Measurements from ENCODE around the gene SHISA8. TPM values are rescaled to one million over a fixed set of nuclear protein-coding genes. Genes with fewer than 3 reads are reported as not detected.

SHISA8 gene
- total and polyA plus RNA-seq, 8 donors = 0.15 TPM; not detected in 7

GRCh38 chr22:41892721-41893120, 22.2 kb downstream of the SHISA8 start:
- DNase-seq = no peak
- no peak overlapping the region for H3K4me3 ChIP-seq
- intact Hi-C loops (cut with DNase I; ENCODE audit: low total_unique reads) = no loop called here
- no peaks in the 10 kb centered on the region for H3K27me3 ChIP-seq
- H3K27ac ChIP-seq = no peak overlapping the region
- H3K4me1 ChIP-seq = no peaks in the 10 kb centered on the region
- TF ChIP-seq POLR2AphosphoS5 (IDR thresholded peaks at IDR 0.05) (no peak), EP300 (IDR thresholded peaks at IDR 0.05) (no peak), POLR2A (IDR thresholded peaks at IDR 0.05) (no peak), CTCF (IDR thresholded peaks at IDR 0.05) (no peak)
- WGBS, 5 donors = 91 to 100% (median 94%) methylated on average over 2 to 4 of the region's 4 CpGs; no CpG with 5 or more reads in 1 of the 5 donors
- peaks cover 68 to 100% (median 99%) of the 10 kb centered on the region in 4 donors for H3K36me3 ChIP-seq
- H3K9me3 ChIP-seq = no peaks in the 10 kb centered on the region

DNA sequence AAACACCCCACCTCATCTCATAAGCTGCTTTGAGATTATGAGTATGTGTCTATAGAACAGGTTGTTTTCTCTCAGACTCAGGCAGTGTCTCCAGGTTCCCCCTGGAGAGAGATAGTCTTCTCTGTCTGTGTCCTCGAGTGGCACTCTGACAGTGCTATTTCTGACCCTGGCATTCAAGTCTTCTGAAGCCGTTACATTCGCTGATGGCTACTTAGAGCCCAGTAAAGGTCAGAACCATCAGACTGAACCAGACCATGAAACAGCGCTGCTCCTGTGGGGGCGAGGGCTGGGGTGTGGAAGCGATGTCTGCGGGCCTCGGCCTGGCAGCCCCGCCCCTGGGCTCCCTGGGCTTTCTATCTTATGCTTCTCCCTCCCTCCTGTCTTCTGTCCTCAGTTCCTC, 23.5 kb downstream of the SHISA8 start:
- no peak overlapping the region for H3K4me3 ChIP-seq
- peaks cover 67 to 100% (median 99%) of the 10 kb centered on the region in 4 donors for H3K36me3 ChIP-seq
- no peaks in the 10 kb centered on the region for H3K9me3 ChIP-seq
- no peak for DNase-seq
- no peak overlapping the region for H3K27ac ChIP-seq
- intact Hi-C loops (cut with DNase I; ENCODE audit: low total_unique reads) = no loop called here
- 92 to 95% (median 92%) methylated on average over 8 to 9 of the region's 9 CpGs for WGBS, 5 donors
- TF ChIP-seq EP300 (IDR thresholded peaks at IDR 0.05) = no peak
- TF ChIP-seq CTCF (IDR thresholded peaks at IDR 0.05) = no peak
- TF ChIP-seq POLR2AphosphoS5 (IDR thresholded peaks at IDR 0.05) = no peak
- TF ChIP-seq POLR2A (IDR thresholded peaks at IDR 0.05) = no peak
- no peaks in the 10 kb centered on the region for H3K27me3 ChIP-seq
- H3K4me1 ChIP-seq = no peaks in the 10 kb centered on the region

DNA sequence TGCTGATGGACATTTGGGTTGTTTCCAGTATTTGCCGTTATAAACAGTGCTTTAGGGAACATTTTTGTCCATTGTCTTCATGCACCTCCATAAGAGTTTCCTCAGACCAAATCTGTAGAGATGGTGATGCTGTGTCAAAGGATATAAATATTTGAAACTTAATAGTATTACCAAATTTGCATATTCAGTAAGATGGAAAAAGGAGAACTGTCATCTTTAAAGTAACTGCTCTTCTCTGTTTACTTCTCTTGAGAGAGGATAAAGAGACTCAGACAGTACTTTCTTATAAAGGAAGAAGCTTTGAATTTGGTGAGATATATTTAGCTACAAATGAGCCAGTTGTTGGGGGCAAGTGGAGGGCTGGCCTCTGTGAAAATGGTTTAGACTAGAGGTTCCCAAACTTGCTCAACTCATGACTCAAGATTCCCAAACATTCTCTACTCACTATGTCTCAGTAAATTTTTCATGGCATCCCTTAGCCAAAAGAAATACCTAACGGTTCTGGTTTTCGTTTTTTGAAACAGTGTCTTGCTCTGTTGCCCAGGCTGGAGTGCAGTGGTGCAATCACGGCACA, 26.2 kb downstream of the SHISA8 start:
- 63 to 88% (median 83%) methylated on average over 4 of the region's 4 CpGs for WGBS, 5 donors
- H3K36me3 ChIP-seq = peaks cover 72 to 100% (median 99%) of the 10 kb centered on the region in 4 donors

GRCh38 chr22:41885516-41885915, 29.4 kb downstream of the SHISA8 start:
- Histone ChIP-seq H3K36me3 (peaks cover 82 to 100% (median 100%) of the 10 kb centered on the region in 4 donors), H3K4me1 (no peaks in the 10 kb centered on the region), H3K27ac (no peak overlapping the region), H3K27me3 (no peaks in the 10 kb centered on the region), H3K4me3 (no peak overlapping the region), H3K9me3 (no peaks in the 10 kb centered on the region)
- no peak for TF ChIP-seq POLR2A (IDR thresholded peaks at IDR 0.05)
- TF ChIP-seq EP300 (IDR thresholded peaks at IDR 0.05) = no peak
- TF ChIP-seq CTCF (IDR thresholded peaks at IDR 0.05) = no peak
- TF ChIP-seq POLR2AphosphoS5 (IDR thresholded peaks at IDR 0.05) = no peak
- intact Hi-C loops (cut with DNase I; ENCODE audit: low total_unique reads) = no loop called here
- 74 to 84% (median 81%) methylated on average over 6 of the region's 6 CpGs for WGBS, 5 donors
- no peak for DNase-seq

More for the DNA sequence above, 26.2 kb downstream of the SHISA8 start:
- no peaks in the 10 kb centered on the region for H3K4me1 ChIP-seq
- no peak for DNase-seq
- intact Hi-C loops (cut with DNase I; ENCODE audit: low total_unique reads) = no loop called here
- H3K4me3 ChIP-seq = no peak overlapping the region
- no peaks in the 10 kb centered on the region for H3K27me3 ChIP-seq
- TF ChIP-seq CTCF (IDR thresholded peaks at IDR 0.05) (no peak), EP300 (IDR thresholded peaks at IDR 0.05) (no peak), POLR2A (IDR thresholded peaks at IDR 0.05) (no peak), POLR2AphosphoS5 (IDR thresholded peaks at IDR 0.05) (no peak)
- no peaks in the 10 kb centered on the region for H3K9me3 ChIP-seq
- H3K27ac ChIP-seq = no peak overlapping the region

All from stomach (tissue), 9 donors.